GM23338 (cell line): ENCODE results near the gene TSC22D3. TPM values are rescaled to one million over a fixed set of nuclear protein-coding genes. Genes with fewer than 3 reads are reported as not detected.

Source experiments
- ATAC-seq: fragments of 200-7000 bp; cut with Tn5 transposase; 3 replicates; pipeline ENCODE4 v1.9.1; 2020
- DNase-seq: peaks from one replicate; pipeline ENCODE4 v3.0.0-alpha.2; 2015; ENCODE audit warnings: low spot score
- H2AFZ ChIP-seq: fragments of 200-600 bp; sonication (generic); 2 replicates; pipeline ENCODE4 v1.8.0; 2016; ENCODE audit warnings: antibody characterized with exemption, mild to moderate bottlenecking, moderate library complexity
- H3F3A ChIP-seq: fragments of 200-600 bp; sonication (generic); replicated peaks from 2 replicates; pipeline ENCODE4 v1.8.0; 2017; ENCODE audit warnings: antibody characterized with exemption, mixed run types, low read depth
- H3K27ac ChIP-seq: fragments of 200-600 bp; sonication (generic); 2 replicates; pipeline ENCODE4 v1.6.1; 2016; ENCODE audit warnings: low read depth
- H3K27me3 ChIP-seq: fragments of 200-600 bp; sonication (generic); 2 replicates; pipeline ENCODE4 v1.8.0; 2016; ENCODE audit warnings: mild to moderate bottlenecking, mixed run types, moderate library complexity; ENCODE audit not compliant: insufficient read depth
- H3K36me3 ChIP-seq: fragments of 200-600 bp; sonication (generic); 2 replicates; pipeline ENCODE4 v1.8.0; 2016; ENCODE audit warnings: mild to moderate bottlenecking; ENCODE audit not compliant: insufficient read depth
- H3K4me1 ChIP-seq: fragments of 200-600 bp; sonication (generic); 2 replicates; pipeline ENCODE4 v1.8.0; 2016; ENCODE audit warnings: mild to moderate bottlenecking, moderate library complexity; ENCODE audit not compliant: insufficient read depth
- H3K4me2 ChIP-seq: fragments of 200-600 bp; sonication (generic); 2 replicates; pipeline ENCODE4 v1.7.1; 2017; ENCODE audit warnings: mixed run types
- H3K4me3 ChIP-seq: fragments of 200-600 bp; sonication (generic); 2 replicates; pipeline ENCODE4 v1.6.1; 2016; ENCODE audit warnings: mixed run types
- H3K79me2 ChIP-seq: fragments of 200-600 bp; sonication (generic); replicated peaks from 2 replicates; pipeline ENCODE4 v1.8.0; 2017; ENCODE audit warnings: mild to moderate bottlenecking; ENCODE audit not compliant: insufficient read depth
- H3K9me2 ChIP-seq: fragments of 200-600 bp; sonication (generic); 2 replicates; pipeline ENCODE4 v1.8.0; 2017; ENCODE audit not compliant: insufficient read depth
- H4K20me1 ChIP-seq: fragments of 200-600 bp; sonication (generic); replicated peaks from 2 replicates; pipeline ENCODE4 v1.8.0; 2017; ENCODE audit warnings: mild to moderate bottlenecking; ENCODE audit not compliant: insufficient read depth
- H3K27ac Mint-ChIP-seq: 2 replicates; pipeline ENCODE4 v1.8.0; 2020; ENCODE audit warnings: inconsistent platforms, mild to moderate bottlenecking, moderate library complexity, mixed read lengths
- H3K27me3 Mint-ChIP-seq: 3 replicates; pipeline ENCODE4 v1.8.0; 2022; ENCODE audit warnings: low read depth, mild to moderate bottlenecking, moderate library complexity, mixed read lengths, inconsistent platforms; ENCODE audit not compliant: insufficient read depth, poor library complexity
- H3K36me3 Mint-ChIP-seq: 3 replicates; pipeline ENCODE4 v1.8.0; 2021; ENCODE audit warnings: low read depth, mild to moderate bottlenecking, inconsistent platforms, moderate library complexity, mixed read lengths
- H3K4me1 Mint-ChIP-seq: 3 replicates; pipeline ENCODE4 v1.8.0; 2020; ENCODE audit warnings: mild to moderate bottlenecking, inconsistent platforms, mixed read lengths
- H3K4me3 Mint-ChIP-seq: 3 replicates; pipeline ENCODE4 v1.8.0; 2021; ENCODE audit warnings: moderate library complexity, mild to moderate bottlenecking, inconsistent platforms, mixed read lengths
- H3K9me3 Mint-ChIP-seq: 3 replicates; pipeline ENCODE4 v1.8.0; 2020; ENCODE audit warnings: moderate library complexity, mild to moderate bottlenecking, inconsistent platforms, mixed read lengths
- EZH2phosphoT487 ChIP-seq: fragments of 200-600 bp; sonication (generic); IDR thresholded peaks from one replicate; pipeline ENCODE4 v1.8.1; 2018; ENCODE audit warnings: antibody characterized with exemption; ENCODE audit not compliant: unreplicated experiment
- NANOG ChIP-seq: IDR thresholded peaks from 2 replicates; pipeline ENCODE4 v1.6.1; 2016; ENCODE audit warnings: antibody characterized with exemption, borderline replicate concordance
- REST ChIP-seq: IDR thresholded peaks from one replicate; pipeline ENCODE4 v1.6.1; 2018; ENCODE audit warnings: antibody characterized with exemption; ENCODE audit not compliant: unreplicated experiment
- ZNF114 ChIP-seq: fragments of 250-450 bp; sonication (Bioruptor Pico); IDR thresholded peaks from 2 replicates; pipeline ENCODE4 v1.5.0; 2020; ENCODE audit warnings: mild to moderate bottlenecking, moderate library complexity
- ZNF462 ChIP-seq: fragments of 250-450 bp; sonication (Bioruptor Pico); IDR thresholded peaks from 2 replicates; pipeline ENCODE4 v1.5.0; 2020; ENCODE audit warnings: mild to moderate bottlenecking, moderate library complexity
- polyA plus RNA-seq: library from polyadenylated mRNA; unstranded; fragments of >200 nt; fragmentation: Nextera tagmentation; extraction: Ambion mirVana; gene quantifications from 2 replicates; pipeline ENCODE4 v1.2.1, GENCODE V29; 2016
- total RNA-seq: library from RNA; depleted of rRNA; stranded (reverse); fragments of >200 nt; shearing (Covaris generic); gene quantifications from 2 replicates; pipeline ENCODE4 v1.2.3, GENCODE V29; 2014

Gene TSC22D3
- total and polyA plus RNA-seq, 2 experiments from 2014 or later = 12.6 to 20.0 TPM

- no peak overlapping the region for H3K4me3 ChIP-seq
- no peak overlapping the region for H2AFZ ChIP-seq
- TF ChIP-seq REST (no peak), NANOG (no peak), ZNF114 (no peak), EZH2phosphoT487 (no peak), ZNF462 (CRISPR knock-in tag) (no peak)
- no peak overlapping the region for H3K27ac ChIP-seq
- H3K36me3 ChIP-seq = no peaks in the 10 kb centered on the region
- Mint-ChIP-seq H3K4me3 (no peak overlapping the region), H3K9me3 (no peaks in the 10 kb centered on the region), H3K4me1 (peaks cover 21% of the 10 kb centered on the region), H3K27ac (no peak overlapping the region), H3K36me3 (no peaks in the 10 kb centered on the region), H3K27me3 (peaks cover 6% of the 10 kb centered on the region)
- no peaks in the 10 kb centered on the region for H3K27me3 ChIP-seq
- H4K20me1 ChIP-seq = no peaks in the 10 kb centered on the region
- ATAC-seq = no peak
- no peaks in the 10 kb centered on the region for H3K9me2 ChIP-seq
- H3K4me2 ChIP-seq = no peak overlapping the region
- no peak for DNase-seq
- no peaks in the 10 kb centered on the region for H3F3A ChIP-seq
- H3K4me1 ChIP-seq = no peaks in the 10 kb centered on the region
- H3K79me2 ChIP-seq = no peaks in the 10 kb centered on the region
Observed at GRCh38 chrX:107701493-107702121, 74.0 kb downstream of the TSC22D3 start.
